NCI-H146 treated with DMSO at 0.1 percent for 48 hours (cell line): ENCODE data around the gene LPO.
A peak's percentile ranks its signal among the peaks of the same experiment; 100 is the strongest.

ENCODE experiments used
- DNase-seq: peaks from one replicate; lab custom pipeline; 2025; ENCODE audit not compliant: unreplicated experiment; lab: John Stamatoyannopoulos, UW

The LPO gene

GRCh38 chr17:58302919-58303585 lies 64.7 kb downstream of the LPO start:
- no peak for DNase-seq

GRCh38 chr17:58303971-58304749 lies 65.8 kb downstream of the LPO start:
- peak; percentile 27 for DNase-seq

GRCh38 chr17:58304750-58305486 lies 66.5 kb downstream of the LPO start:
- DNase-seq = no peak

GRCh38 chr17:58305626-58306025 lies 67.2 kb downstream of the LPO start:
- DNase-seq = no peak

GRCh38 chr17:58306131-58306951 lies 68.0 kb downstream of the LPO start:
- no peak for DNase-seq

- no peak for DNase-seq
These were observed 69.2 kb downstream of the LPO start for GRCh38 chr17:58307468-58308172.

GRCh38 chr17:58308173-58308984 lies 70.0 kb downstream of the LPO start:
- no peak for DNase-seq

GRCh38 chr17:58308985-58309917 lies 70.9 kb downstream of the LPO start:
- DNase-seq = no peak

GRCh38 chr17:58309918-58310259 lies 71.5 kb downstream of the LPO start:
- no peak for DNase-seq

- DNase-seq = no peak
These were observed 72.4 kb downstream of the LPO start for GRCh38 chr17:58310511-58311428.

- no peak for DNase-seq
These were observed 73.1 kb downstream of the LPO start for GRCh38 chr17:58311429-58311894.

- DNase-seq = no peak
These were observed 73.7 kb downstream of the LPO start for GRCh38 chr17:58312021-58312630.

- DNase-seq = no peak
These were observed 74.4 kb downstream of the LPO start for GRCh38 chr17:58312829-58313228.

GRCh38 chr17:58313815-58314705 lies 75.7 kb downstream of the LPO start:
- no peak for DNase-seq

GRCh38 chr17:58314706-58315015 lies 76.3 kb downstream of the LPO start:
- no peak for DNase-seq

- DNase-seq = no peak
These were observed 76.9 kb downstream of the LPO start for GRCh38 chr17:58315281-58315711.
